ENCODE measurements around the gene OR51D1. TPM values are rescaled to one million over a fixed set of nuclear protein-coding genes. Genes with fewer than 3 reads are reported as not detected.

OR51D1 gene
- total and polyA plus RNA-seq, 9 of the 15 experiments (the other 6 are each of a cell fraction or from before 2014, with no cell fraction given) = not detected

- TF ChIP-seq GTF3C2 (IDR thresholded peaks at IDR 0.05; ENCODE audit: borderline replicate concordance, extremely low read depth, insufficient read length) (no peak), YBX1 (IDR thresholded peaks at IDR 0.05) (no peak), TBL1XR1 (IDR thresholded peaks at IDR 0.05; ENCODE audit: low read length in 2 of 2) (no peak), CREM (IDR thresholded peaks at IDR 0.05; ENCODE audit: low read depth) (0 out of 2 replicates have a peak, but pooled peaks have one; percentile 25), TAF1 (IDR thresholded peaks at IDR 0.05; ENCODE audit: control insufficient read depth, extremely low read depth, insufficient read depth, low read length, severe bottlenecking) (no peak), KAT2B (IDR thresholded peaks at IDR 0.05; ENCODE audit: low read depth, low read length) (no peak), ZBED1 (IDR thresholded peaks at IDR 0.05) (no peak), ZNF140 (CRISPR knock-in tag; IDR thresholded peaks at IDR 0.05) (no peak), ZFP1 (CRISPR knock-in tag; IDR thresholded peaks at IDR 0.05) (no peak), ZNF124 (CRISPR knock-in tag; IDR thresholded peaks at IDR 0.05) (no peak), ZNF696 (CRISPR knock-in tag; conservative IDR thresholded peaks at IDR 0.05) (no peak), NFIX (CRISPR knock-in tag; IDR thresholded peaks at IDR 0.05; ENCODE audit: low read depth) (no peak), GTF2E2 (tag; IDR thresholded peaks at IDR 0.05) (no peak), ZNF431 (CRISPR knock-in tag; IDR thresholded peaks at IDR 0.05) (no peak), SP1 (CRISPR knock-in tag; IDR thresholded peaks at IDR 0.05) (peak; percentile 44; the same call in 1 of the 2 replicates), XRCC5 (IDR thresholded peaks at IDR 0.05; ENCODE audit: low read depth, low read length) (no peak), DEAF1 (CRISPR knock-in tag; IDR thresholded peaks at IDR 0.05) (no peak), SMAD3 (CRISPR knock-in tag; conservative IDR thresholded peaks at IDR 0.05) (no peak), ETV1 (tag; conservative IDR thresholded peaks at IDR 0.05; ENCODE audit: low read depth) (no peak), HDAC6 (IDR thresholded peaks at IDR 0.05; ENCODE audit: low read depth, low read length) (no peak), TAF7 (tag; IDR thresholded peaks at IDR 0.05) (no peak), FOXK1 (CRISPR knock-in tag; IDR thresholded peaks at IDR 0.05; ENCODE audit: borderline replicate concordance) (no peak), NFE2 (IDR thresholded peaks at IDR 0.05; ENCODE audit: low read depth) (no peak), CGGBP1 (CRISPR knock-in tag; IDR thresholded peaks at IDR 0.05) (no peak), NONO (IDR thresholded peaks at IDR 0.05; ENCODE audit: low read depth in 2 of 2, low read length in 1 of 2) (no peak; a peak in 1 of 4 replicates), DACH1 (IDR thresholded peaks at IDR 0.05; ENCODE audit: partially characterized antibody) (no peak)
Measured at GRCh38 chr11:4607781-4608666, 29.3 kb upstream of the OR51D1 start, which contains the start of gene TRIM68 (continued).

All from K562 (cell line).